Germinal center (tissue), 1 donor: ENCODE results near the gene SGPL1.
"Not testable (repeated sequence)": the region's sequence is repeated elsewhere in the genome, so short reads cannot be mapped to it uniquely, and the experiment has no call there.

ENCODE experiments used
- DNase-seq: peaks from one replicate; pipeline ENCODE4 v3.0.0; 2012; ENCODE audit warnings: mixed read lengths, low spot score

SGPL1 gene

DNA sequence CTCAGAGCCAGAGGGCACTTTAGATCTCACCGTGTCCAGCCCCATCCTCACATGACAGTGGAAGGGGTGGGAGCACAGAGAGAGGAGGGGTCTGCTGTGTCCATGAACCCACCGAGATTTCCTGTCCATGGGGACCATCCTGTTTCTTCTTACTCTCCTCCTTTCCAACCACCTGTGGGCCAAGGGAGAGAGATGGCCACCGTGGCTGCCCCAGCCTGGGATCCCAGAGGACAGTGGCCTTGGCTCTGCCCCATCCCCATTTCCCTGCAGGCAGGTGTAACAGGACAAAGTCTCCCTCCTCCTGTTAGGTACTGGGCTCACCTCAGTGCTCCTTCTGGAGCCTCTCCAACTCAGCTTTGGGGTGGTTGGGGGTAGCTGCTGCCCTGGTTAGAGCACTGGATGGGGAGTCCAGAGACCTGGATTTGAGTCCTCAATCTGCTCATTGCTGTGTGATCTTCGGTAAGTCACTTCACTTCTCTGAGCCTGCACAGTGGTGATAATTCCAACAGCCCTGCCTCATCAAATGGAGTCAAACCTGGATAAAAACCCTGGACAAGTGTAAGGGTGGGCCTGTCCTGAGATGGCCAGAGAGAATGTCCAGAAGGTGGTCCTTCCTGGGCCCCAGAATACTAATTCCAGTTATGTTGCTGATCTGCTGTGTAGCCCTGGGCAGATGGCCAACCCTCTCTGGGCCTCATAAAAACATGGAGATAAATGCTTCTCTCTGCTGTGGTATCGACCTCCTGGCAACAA lies 90.5 kb downstream of the SGPL1 start:
- DNase-seq: no peak

- no peak for DNase-seq
Measured at GRCh38 chr10:70906953-70907636, 91.3 kb downstream of the SGPL1 start.

DNA sequence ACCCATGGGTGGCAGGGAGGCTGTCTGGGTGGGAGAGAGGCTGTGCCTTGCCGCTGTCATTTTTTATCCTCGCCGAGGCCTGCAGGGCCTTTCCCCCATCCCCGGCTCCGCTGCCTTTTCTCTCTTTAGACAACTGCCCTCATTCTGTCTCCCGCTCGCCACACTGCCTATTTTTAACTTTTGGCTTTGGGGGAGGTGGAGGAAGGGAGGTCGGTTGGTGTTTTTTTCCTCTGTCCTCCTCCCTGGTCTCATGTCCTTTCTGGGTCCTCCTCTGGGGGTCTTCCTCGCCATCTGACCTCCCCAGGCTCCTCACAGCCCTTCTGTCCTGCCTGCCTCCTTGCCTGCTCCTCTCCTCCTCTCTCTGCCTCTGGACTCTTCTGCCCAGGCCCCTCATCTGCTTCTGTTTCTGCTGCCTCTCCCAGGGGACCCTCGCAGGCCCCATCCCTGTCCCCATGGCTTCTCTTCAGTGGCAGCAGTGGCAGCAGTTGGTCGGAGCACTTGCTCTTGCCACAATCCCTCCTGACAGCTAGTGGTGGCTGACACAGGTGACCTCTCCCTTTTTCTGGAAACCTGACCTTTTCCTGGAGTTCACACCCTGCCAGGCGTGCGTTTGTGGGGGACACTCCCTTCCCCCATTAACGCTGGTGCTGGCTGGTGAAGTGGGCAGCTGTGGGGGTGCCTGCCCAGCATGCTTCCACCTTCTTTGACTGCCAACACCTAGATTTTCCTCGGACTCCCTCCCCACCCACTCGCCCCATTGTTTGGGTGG lies 92.1 kb downstream of the SGPL1 start:
- no peak for DNase-seq

DNA sequence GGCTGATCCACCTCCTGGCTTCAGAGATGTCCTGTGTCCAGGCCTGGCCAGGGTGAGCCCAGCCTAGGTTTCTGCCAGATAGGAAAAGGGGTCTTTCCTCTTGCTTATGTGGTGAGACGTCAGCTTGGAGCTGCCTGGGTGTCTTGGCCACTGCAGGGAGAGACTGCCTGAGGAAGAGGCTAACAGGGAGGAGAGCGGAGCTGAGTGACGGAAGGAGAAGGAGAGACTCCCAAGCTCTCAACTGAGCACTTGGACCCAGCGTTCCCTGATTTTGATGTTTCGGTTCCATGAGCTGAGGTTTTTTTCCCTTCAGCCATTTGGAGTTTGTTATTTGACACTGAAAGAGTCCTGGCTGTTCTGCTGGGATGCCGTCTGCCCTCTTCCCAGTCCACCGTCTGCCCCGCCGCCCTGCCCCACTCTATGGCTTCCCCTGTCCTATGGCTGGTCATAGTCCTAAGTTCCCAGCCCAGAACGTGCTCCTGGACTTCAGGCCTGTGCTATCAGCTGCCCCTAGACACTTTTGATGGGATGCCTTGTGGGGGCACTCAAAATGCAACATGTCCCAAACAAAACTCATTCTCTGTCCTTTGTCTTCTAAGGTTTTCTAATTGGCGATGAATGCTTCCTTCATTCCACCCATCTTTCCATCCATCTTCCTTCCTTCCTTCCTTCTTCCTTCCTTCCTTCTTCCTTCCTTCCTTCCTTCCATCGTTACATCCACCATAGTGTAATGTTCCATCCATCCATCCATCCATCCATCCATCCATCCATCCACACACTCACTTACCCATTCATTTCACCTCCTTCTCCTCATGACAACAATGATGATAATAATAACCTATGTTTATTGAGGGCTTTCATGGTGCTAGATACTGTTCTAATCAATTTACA lies 92.9 kb downstream of the SGPL1 start:
- no peak for DNase-seq

DNA sequence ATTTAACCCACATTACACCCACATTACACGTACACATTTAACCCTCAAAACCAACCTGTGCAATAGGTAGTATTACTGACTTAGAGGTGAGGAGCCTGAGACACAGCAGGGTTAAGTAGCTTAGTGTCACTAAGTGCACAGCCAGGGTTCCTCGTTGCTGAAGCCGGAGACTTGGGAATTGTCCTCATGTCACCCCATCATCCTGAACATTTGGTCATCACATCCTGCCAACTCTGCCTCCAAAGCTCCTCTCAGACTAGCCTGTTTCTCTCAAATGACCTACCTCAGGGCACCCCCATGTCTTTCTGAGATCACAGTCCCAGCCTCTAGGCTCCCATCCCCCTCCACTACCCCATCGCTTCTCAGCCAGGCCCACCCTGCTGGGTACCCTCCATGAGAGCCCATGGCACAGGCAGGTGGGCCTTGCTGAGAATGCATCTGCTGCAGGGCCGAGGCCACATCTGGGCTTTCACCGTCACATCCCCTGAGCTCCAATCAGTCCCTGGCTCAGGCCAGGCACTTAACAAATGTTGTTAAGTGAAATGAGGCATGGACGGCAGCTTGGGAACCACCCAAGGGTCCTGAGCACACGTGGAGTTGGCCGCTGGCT lies 93.7 kb downstream of the SGPL1 start:
- no peak for DNase-seq

GRCh38 chr10:70910486-70911341 lies 95.0 kb downstream of the SGPL1 start:
- no peak for DNase-seq

- no peak for DNase-seq
Measured at GRCh38 chr10:70911386-70911785, 95.6 kb downstream of the SGPL1 start.

DNA sequence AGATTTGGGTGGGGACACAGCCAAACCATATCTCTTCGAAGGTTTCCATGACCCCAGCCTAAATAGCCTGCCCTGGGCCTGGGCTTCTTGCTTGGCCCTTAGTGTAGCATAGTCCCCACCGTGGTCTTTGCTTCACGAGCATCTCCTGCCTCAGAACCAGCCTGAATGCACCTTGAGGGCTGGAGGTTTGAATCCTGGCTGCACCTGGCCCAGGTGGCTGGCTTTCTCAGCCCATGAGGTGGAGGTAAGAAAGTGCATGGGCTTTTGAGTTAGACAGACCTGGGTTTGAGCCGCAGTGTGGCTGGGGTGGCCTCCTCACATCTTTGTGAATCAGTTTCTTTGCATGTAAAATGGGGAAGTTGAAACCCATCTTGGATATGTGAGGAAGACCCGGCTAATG lies 96.8 kb downstream of the SGPL1 start:
- no peak for DNase-seq

- DNase-seq: no peak
Measured at GRCh38 chr10:70913191-70913892, 97.6 kb downstream of the SGPL1 start.

DNA sequence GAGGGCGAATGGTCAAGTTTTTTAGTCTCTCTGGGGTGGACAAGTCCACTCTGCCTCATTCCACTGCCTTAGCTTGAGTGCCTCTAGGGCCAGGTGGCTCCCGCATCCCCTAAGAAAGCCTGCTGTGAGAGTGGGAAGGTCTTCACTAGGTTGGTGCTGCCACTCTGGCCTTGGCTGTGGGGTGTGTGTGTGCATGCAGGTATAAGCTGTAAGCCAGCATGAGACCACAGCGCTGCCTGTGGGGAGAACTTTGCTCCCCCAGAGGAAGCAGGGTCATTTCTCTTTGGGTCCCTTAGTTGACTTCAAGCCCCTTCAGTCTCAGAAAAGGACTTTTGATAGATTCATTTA lies 98.1 kb downstream of the SGPL1 start:
- DNase-seq: no peak

- DNase-seq: no peak
Measured at GRCh38 chr10:70914316-70914864, 98.6 kb downstream of the SGPL1 start.

DNA sequence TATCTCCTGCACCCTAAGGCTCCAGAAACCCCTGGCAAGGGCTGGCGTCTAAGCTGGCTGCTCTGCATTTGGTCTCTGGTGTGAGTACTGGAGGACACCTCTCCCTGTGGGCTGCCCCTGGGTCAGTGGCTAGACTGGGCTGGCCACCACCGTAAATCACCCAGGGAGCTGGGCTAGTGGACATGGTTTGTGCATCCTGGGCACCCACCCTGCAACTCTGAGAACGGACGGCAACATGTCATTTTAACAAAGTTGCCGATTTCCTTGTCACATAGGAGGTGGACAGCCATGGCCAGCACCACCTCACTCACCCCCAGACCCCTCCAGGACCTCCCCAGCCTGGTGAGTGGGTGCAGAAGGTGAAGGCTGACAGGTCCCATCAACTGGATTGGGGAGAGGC lies 99.5 kb downstream of the SGPL1 start:
- DNase-seq: no peak

DNA sequence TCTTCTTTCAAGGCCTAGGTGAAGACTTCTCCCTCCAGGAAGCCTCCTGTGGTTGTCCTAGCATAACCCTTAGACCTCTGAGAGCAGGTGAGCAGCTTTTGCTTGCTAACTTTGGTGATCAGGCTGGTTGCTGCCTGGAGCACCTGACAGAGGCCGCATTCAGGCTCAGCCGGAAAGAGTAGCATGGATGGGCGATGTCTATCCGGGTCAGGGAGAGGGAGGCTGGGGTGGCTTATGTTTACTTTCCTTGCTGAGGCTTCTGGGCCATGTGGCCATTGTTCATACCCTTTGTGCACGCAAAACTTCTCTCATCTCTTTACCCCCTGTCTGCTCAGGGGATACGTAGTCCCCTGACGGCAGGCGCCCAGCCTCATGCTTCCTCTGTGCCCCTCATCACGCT lies 100.1 kb downstream of the SGPL1 start:
- DNase-seq: no peak

GRCh38 chr10:70916241-70916640 lies 100.5 kb downstream of the SGPL1 start:
- DNase-seq: no peak

GRCh38 chr10:70917226-70917625 lies 101.5 kb downstream of the SGPL1 start:
- DNase-seq: no peak

DNA sequence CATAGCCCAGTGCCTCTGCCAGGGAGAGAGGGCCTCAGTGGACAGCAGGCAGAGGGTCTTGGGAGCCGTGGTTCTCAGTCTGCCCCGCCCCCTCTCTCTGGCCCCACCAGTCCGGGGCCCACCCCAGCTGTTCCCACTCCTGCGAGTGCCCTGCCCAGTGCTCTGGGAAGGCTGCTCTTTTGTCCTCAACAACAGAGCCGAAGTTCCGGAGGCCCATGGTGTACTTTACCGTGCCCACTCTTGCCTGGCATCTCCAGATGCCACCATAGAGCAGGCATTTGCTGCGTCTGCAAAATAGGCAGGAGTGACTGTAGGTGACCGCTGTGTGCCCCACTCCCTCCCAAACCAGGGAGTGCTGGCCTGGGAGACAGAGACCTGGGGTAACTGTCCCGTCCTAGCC lies 101.9 kb downstream of the SGPL1 start:
- DNase-seq: no peak

- DNase-seq: no peak
Measured at GRCh38 chr10:70918851-70919530, 103.2 kb downstream of the SGPL1 start.

DNA sequence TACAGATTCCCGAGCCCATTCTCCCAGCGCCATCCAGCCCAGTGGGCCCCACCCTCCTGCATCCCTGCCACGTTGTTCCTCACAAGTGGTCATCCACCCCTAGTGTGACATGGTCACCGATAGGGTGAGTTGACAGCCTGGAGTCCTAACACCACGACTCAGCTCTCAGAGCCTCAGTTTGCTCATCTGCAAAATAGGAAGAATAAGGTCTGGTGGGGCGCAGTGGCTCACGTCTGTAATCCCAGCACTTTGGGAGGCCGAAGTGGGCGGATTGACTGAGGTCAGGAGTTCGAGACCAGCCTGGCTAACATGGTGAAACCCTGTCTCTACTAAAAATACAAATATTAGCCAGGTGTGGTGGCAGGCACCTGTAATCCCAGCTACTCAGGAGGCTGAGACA lies 104.2 kb downstream of the SGPL1 start:
- DNase-seq: not testable (repeated sequence)

DNA sequence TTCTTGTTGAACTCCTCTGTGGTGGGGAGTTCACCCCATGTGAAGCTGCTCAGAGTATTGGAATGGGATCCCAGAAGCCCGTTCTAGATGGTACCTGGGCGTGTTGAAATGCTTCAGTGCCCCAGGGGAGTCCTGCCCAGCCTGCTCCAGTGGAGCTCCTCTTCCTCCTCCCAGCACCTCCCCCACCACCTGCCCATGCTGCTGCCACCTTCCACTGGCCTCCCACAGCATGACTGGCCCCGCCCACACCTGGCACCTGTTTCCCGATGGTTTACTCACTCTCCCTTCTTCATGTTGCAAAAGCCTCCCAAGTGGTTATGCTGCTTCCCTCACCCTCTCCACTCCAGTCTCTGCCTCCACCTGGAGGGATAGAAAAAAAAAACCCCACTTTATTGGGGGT lies 104.8 kb downstream of the SGPL1 start:
- DNase-seq: no peak
